ENCODE measurements around the gene CDX4.
"Not testable (repeated sequence)": the region's sequence is repeated elsewhere in the genome, so short reads cannot be mapped to it uniquely, and the experiment has no call there.

DNA sequence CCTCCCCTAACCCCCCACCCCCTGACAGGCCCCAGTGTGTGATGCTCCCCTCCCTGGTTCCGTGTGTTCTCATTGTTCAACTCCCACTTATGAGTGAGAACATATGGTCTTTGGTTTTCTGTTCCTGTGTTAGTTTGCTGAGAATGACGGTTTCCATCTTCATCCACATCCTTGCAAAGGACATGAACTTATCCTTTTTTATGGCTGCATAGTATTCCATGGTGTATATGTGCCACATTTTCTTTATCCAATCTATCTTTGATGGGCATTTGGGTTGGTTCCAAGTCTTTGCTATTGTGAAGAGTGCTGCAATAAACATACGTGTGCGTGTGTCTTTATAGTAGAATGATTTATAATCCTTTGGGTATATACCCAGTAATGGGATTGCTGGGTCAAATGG lies 45.3 kb downstream of the CDX4 start:
- not testable (repeated sequence) for TF ChIP-seq CTCF (IDR thresholded peaks at IDR 0.05; ENCODE audit: low read depth, low read length); EZH2phosphoT487 (IDR thresholded peaks at IDR 0.05; ENCODE audit: low read depth)

Data from OCI-LY3 (cell line).